Common myeloid progenitor, CD34-positive (primary cell): ENCODE measurements around the gene FOXD4L1.
"Not testable (repeated sequence)": the region's sequence is repeated elsewhere in the genome, so short reads cannot be mapped to it uniquely, and the experiment has no call there.

Source experiments
- CTCF ChIA-PET: fragments of 350-600 bp; sonication (Branson Sonifier 250); formaldehyde crosslinking; loops from one replicate; lab custom pipeline; 2021; ENCODE audit warnings: antibody characterized with exemption; lab: Charles Lee
- POLR2A ChIA-PET: fragments of 350-600 bp; sonication (Branson Sonifier 250); formaldehyde crosslinking; loops from one replicate; lab custom pipeline; 2021; ENCODE audit warnings: antibody characterized with exemption; lab: Charles Lee
- DNase-seq, 3 donors: peaks; one replicate each; pipeline versions ENCODE4 v3.0.0 to v3.0.0-alpha.2; 2013
- H3K27ac ChIP-seq, 2 experiments: 1 replicate in 1 of 2; 2 replicates in 1 of 2; pipeline ENCODE4 v1.7.0; 2013; ENCODE audit warnings: inconsistent platforms in 2 of 2, low read length in 2 of 2, mild to moderate bottlenecking in 2 of 2, low read depth in 1 of 2, moderate library complexity in 1 of 2; ENCODE audit not compliant: severe bottlenecking in 2 of 2, insufficient read depth in 1 of 2, poor library complexity in 1 of 2
- H3K27me3 ChIP-seq, 5 experiments: replicated peaks in 2 of 5; 1 replicate in 3 of 5; 2 replicates in 2 of 5; pipeline versions ENCODE4 v1.6.1 to v1.7.0; 2013; ENCODE audit warnings: low read length in 4 of 5, mild to moderate bottlenecking in 2 of 5, moderate library complexity in 2 of 5, inconsistent platforms in 1 of 5; ENCODE audit not compliant: insufficient read depth in 5 of 5, control insufficient read depth in 4 of 5
- H3K36me3 ChIP-seq, 4 experiments: 1 replicate in 2 of 4; 2 replicates in 2 of 4; pipeline versions ENCODE4 v1.6.1 to v1.7.0; 2013; ENCODE audit warnings: low read length in 3 of 4, control low read depth in 1 of 4, mild to moderate bottlenecking in 1 of 4; ENCODE audit not compliant: control insufficient read depth in 4 of 4, insufficient read depth in 4 of 4
- H3K4me1 ChIP-seq, 4 experiments: 1 replicate in 3 of 4; 2 replicates in 1 of 4; pipeline versions ENCODE4 v1.6.1 to v1.7.1; 2013; ENCODE audit warnings: low read length in 3 of 4, mild to moderate bottlenecking in 3 of 4, control low read depth in 1 of 4, inconsistent platforms in 1 of 4, moderate library complexity in 1 of 4; ENCODE audit not compliant: control insufficient read depth in 4 of 4, insufficient read depth in 4 of 4; ENCODE audit errors: control extremely low read depth in 1 of 4
- H3K4me3 ChIP-seq, 7 experiments: 1 replicate in 4 of 7; 2 replicates in 3 of 7; pipeline versions ENCODE4 v1.5.1 to v1.7.0; 2013; ENCODE audit warnings: mild to moderate bottlenecking in 7 of 7, low read length in 6 of 7, moderate library complexity in 6 of 7, inconsistent platforms in 2 of 7, low read depth in 2 of 7, control low read depth in 1 of 7; ENCODE audit not compliant: insufficient read depth in 4 of 7, control insufficient read depth in 1 of 7; ENCODE audit errors: extremely low read depth in 1 of 7
- H3K9me3 ChIP-seq, 5 experiments: 1 replicate in 4 of 5; 2 replicates in 1 of 5; pipeline versions ENCODE4 v1.6.1 to v1.7.1; 2013; ENCODE audit warnings: low read length in 4 of 5, mild to moderate bottlenecking in 2 of 5, inconsistent platforms in 1 of 5, low read depth in 1 of 5, moderate library complexity in 1 of 5; ENCODE audit not compliant: control insufficient read depth in 4 of 5, insufficient read depth in 2 of 5; ENCODE audit errors: control extremely low read depth in 1 of 5
- WGBS: methylation state at CpG from one replicate; pipeline ENCODE4 v1.1.5; 2013; ENCODE audit not compliant: insufficient coverage; 5-methylcytosine and 5-hydroxymethylcytosine counted together

The FOXD4L1 gene

GRCh38 chr2:113510913-113511312 is 12.4 kb downstream of the FOXD4L1 start:
- H3K4me1 ChIP-seq, H3K4me3 ChIP-seq, DNase-seq, H3K36me3 ChIP-seq, POLR2A ChIA-PET, H3K27ac ChIP-seq, H3K9me3 ChIP-seq, CTCF ChIA-PET: not testable (repeated sequence)
- H3K27me3 ChIP-seq = peaks cover 0 to 12% (median 0%) of the 10 kb centered on the region in 5 experiments
- WGBS = no CpG with 5 or more reads among the region's 3 CpGs

GRCh38 chr2:113511859-113512258 is 13.4 kb downstream of the FOXD4L1 start:
- CTCF ChIA-PET, POLR2A ChIA-PET: not testable (repeated sequence)
- H3K27me3 ChIP-seq = peaks cover 0 to 12% (median 0%) of the 10 kb centered on the region in 5 experiments

DNA sequence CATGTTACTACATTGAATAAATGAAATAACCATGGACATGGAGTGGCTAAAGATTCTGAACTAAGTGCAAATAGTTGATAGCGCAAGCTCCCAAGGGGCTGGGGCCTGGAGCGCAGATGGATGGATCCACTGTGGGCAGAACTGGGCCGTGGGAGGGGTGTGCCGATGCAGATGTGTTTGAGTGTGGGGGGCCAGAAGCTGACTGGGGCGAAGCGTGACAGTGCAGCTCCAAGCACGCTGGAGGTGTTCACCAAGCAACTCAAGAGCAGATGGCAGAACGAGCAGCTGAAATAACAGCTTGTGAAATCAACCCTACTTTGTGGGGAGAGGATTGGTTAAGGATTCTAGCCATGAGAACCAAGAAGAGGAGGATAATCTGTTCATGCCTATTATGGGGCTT is 17.0 kb downstream of the FOXD4L1 start:
- H3K36me3 ChIP-seq, POLR2A ChIA-PET, CTCF ChIA-PET, H3K9me3 ChIP-seq, H3K27me3 ChIP-seq, H3K4me1 ChIP-seq, H3K27ac ChIP-seq, DNase-seq, H3K4me3 ChIP-seq: not testable (repeated sequence)
- 94% methylated on average over 4 of the region's 8 CpGs for WGBS

More at GRCh38 chr2:113511859-113512258, 13.4 kb downstream of the FOXD4L1 start:
- H3K27ac ChIP-seq, H3K4me1 ChIP-seq, DNase-seq, H3K9me3 ChIP-seq, H3K36me3 ChIP-seq, H3K4me3 ChIP-seq: not testable (repeated sequence)
- WGBS = 86% methylated on average over 4 of the region's 14 CpGs

DNA sequence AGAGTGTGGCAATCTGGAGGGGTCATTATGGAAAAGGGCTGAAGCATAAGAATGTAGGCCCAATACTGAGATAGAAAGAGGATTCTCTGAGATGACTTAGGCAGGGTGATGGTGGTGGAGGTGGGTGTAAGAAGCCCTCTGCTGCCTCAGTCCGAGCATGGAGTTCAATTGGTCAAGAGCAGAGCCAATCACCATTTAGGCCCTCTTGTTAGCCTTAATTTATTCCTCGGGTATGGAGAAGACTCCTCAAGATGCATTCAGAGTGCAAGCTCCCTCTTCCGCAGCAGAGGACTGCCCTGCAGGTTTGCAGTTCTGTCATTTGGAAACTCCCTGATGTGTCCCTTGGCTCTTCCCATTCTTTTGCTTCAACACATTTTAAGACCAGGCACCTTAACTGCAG is 17.5 kb downstream of the FOXD4L1 start:
- DNase-seq, H3K9me3 ChIP-seq, H3K4me1 ChIP-seq, H3K36me3 ChIP-seq, CTCF ChIA-PET, H3K27me3 ChIP-seq, POLR2A ChIA-PET, H3K4me3 ChIP-seq, H3K27ac ChIP-seq: not testable (repeated sequence)
- 92% methylated on average over 2 of the region's 3 CpGs for WGBS

DNA sequence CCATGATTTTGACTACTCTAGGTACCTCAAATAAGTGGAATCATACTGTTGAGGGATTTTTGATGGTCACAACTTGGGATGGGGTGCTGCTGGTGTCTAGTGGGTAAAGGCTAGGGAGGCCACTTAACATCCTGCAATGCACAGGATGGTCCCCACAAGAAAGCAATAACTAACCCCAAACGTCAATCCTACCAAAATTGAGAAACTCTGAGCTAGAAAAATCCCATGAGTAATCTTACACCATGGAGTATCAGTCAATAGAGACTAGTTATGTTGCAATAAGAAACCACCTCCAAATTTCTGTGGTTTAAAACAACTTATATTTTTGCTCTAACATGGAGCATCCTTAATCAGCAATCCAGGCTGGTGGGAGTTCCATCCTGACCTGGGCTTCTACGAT is 18.6 kb downstream of the FOXD4L1 start:
- H3K36me3 ChIP-seq, DNase-seq, H3K4me3 ChIP-seq, H3K4me1 ChIP-seq, H3K9me3 ChIP-seq, H3K27me3 ChIP-seq, CTCF ChIA-PET, POLR2A ChIA-PET, H3K27ac ChIP-seq: not testable (repeated sequence)
- WGBS = no CpG with 5 or more reads among the region's 2 CpGs

- H3K27ac ChIP-seq, CTCF ChIA-PET, H3K27me3 ChIP-seq, H3K4me1 ChIP-seq, H3K4me3 ChIP-seq, H3K9me3 ChIP-seq, POLR2A ChIA-PET, H3K36me3 ChIP-seq: not testable (repeated sequence)
- 72% methylated on average over 6 of the region's 6 CpGs for WGBS
- DNase-seq = peak in 2 of 3 donors; percentile 33 to 75
Observed at GRCh38 chr2:113520837-113521236, 22.4 kb downstream of the FOXD4L1 start.

DNA sequence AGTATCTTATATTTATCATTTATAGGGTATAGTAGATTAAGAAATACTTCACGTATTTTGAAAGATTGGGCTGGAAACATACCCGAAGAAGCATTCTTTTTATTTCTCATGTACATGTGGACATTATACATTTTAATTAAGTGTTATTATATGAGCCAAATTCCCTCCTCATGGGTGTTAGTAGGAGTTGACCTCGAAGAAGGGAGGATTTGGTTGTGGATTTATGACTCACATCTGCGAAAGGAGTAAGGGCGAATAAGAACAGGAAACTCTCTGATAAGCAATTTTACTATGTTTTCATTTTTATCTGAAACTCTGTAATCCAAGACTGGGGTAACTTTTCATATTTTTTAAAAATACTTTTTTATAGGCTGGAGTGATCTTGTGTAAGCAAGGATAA is 23.0 kb downstream of the FOXD4L1 start:
- WGBS = no CpG with 5 or more reads among the region's 5 CpGs
- H3K4me3 ChIP-seq, POLR2A ChIA-PET, H3K36me3 ChIP-seq, H3K27ac ChIP-seq, H3K4me1 ChIP-seq, CTCF ChIA-PET, H3K9me3 ChIP-seq, H3K27me3 ChIP-seq, DNase-seq: not testable (repeated sequence)
